22Rv1 (cell line): ENCODE measurements around the gene VTI1A.

Experiments used
- H3K27ac ChIP-seq: fragments of 450-650 bp; 2 replicates; pipeline ENCODE4 v1.5.1; 2017
- ZFX ChIP-seq: fragments of 450-650 bp; IDR thresholded peaks from 2 replicates; pipeline ENCODE4 v1.6.1; 2017; ENCODE audit warnings: antibody characterized with exemption, borderline replicate concordance
- TF ChIP-seq, protein P1 (sequence below): fragments of 450-650 bp; IDR thresholded peaks from 2 replicates; pipeline ENCODE4 v1.5.1; 2017; ENCODE audit warnings: mild to moderate bottlenecking

Gene VTI1A

DNA sequence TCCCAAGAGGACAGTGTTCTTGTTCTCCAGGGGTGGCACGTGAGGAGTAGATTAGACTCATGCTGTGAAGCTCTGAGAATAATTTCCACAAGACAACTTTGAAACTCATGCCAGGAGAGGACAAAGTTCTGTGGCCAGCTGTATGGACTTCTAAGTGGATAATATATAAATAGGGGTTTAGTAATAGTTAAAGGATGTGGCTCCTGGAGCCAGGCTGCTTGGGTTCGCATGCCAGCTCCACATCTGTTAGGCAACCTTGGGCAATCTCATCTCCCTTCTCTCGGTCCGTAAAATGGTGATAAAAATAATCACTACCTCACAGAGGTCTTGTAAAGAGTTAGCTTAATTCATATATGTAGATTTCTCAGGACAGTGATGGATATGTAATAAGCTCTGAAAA lies 37.3 kb upstream of the VTI1A start:
- TF ChIP-seq, protein P1, sequence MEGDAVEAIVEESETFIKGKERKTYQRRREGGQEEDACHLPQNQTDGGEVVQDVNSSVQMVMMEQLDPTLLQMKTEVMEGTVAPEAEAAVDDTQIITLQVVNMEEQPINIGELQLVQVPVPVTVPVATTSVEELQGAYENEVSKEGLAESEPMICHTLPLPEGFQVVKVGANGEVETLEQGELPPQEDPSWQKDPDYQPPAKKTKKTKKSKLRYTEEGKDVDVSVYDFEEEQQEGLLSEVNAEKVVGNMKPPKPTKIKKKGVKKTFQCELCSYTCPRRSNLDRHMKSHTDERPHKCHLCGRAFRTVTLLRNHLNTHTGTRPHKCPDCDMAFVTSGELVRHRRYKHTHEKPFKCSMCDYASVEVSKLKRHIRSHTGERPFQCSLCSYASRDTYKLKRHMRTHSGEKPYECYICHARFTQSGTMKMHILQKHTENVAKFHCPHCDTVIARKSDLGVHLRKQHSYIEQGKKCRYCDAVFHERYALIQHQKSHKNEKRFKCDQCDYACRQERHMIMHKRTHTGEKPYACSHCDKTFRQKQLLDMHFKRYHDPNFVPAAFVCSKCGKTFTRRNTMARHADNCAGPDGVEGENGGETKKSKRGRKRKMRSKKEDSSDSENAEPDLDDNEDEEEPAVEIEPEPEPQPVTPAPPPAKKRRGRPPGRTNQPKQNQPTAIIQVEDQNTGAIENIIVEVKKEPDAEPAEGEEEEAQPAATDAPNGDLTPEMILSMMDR = no peak
- TF ChIP-seq ZFX = no peak
- no peak overlapping the region for H3K27ac ChIP-seq

DNA sequence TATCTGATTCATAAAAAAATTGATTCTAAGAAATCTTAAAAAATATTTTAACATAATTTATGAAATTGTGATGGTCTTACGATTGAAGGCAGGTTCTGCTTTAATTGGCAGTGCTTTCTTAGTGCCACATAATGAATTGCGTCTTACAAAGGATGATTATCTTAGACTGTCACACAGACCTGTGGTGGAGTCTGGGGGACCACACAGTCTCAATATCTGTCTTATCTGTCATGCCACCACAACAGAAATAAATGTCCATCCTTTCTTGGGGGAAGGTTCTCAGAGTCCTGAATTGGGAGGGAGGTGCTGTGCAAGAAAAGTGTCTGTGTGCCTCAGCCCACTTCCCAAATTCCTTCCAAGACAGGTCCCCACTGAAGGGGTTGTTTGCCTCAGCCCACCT lies 34.3 kb upstream of the VTI1A start:
- no peak for TF ChIP-seq ZFX
- TF ChIP-seq, protein P1 = no peak
- no peak overlapping the region for H3K27ac ChIP-seq

DNA sequence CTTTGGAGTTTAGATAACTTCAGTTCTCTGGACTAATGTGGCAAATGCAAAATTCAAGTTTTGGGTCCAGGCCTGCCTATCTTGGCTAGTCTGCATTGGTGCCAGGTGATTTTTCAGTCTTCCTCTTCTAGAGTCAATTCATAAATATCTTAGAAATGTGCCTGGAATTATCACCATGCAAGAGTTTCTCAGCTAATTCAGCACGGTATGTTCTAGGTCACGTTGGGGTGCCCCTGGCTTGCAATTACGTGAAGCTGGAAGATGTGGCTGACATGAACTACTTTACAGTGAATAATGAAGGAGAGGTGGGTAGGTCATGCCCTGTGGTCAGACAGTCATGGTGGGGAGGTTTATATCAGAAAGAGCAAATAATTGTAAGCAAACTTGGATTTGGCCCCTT lies 25.3 kb upstream of the VTI1A start:
- H3K27ac ChIP-seq = no peak overlapping the region
- TF ChIP-seq, protein P1 = no peak
- TF ChIP-seq ZFX = no peak

DNA sequence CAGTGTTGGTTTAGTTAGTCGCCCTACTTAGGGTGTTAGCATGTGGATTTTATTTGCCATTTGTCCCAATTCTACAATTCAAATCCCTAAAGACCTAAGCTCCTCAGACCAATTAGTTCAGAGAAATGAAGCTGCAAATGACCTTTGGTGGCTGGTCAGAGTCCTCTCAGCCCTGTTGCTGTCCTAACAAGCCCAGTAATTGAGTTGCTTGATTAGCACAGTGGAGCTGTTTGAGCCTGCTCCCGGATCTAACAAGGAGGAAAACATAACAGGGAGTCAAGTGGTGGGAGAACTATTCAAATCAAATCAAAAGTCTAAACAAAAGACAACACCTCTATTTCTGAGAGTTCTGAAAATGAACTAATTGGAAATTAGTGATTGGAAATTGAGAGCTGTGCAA lies 22.4 kb upstream of the VTI1A start:
- H3K27ac ChIP-seq = no peak overlapping the region
- TF ChIP-seq ZFX = no peak
- TF ChIP-seq, protein P1 = no peak

DNA sequence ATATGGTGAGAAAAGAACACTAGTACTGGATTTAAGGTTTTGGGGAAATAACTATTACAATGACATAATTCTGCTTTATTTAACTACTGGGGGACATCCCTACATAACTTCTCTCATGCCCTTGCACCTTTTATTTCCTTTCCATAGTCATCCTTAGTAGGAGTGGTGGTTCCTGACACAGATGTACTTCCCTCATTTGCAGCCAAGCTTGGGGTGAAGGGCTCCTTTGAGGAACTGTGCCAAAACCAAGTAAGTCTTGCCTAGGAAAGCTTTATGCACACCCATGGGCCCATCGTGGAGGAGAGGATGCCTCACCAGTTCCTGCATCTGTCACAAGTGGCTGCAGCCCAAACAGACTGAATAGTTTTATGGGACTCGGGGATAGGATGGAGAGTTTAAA lies 20.9 kb upstream of the VTI1A start:
- H3K27ac ChIP-seq = no peak overlapping the region
- TF ChIP-seq, protein P1 = no peak
- no peak for TF ChIP-seq ZFX

DNA sequence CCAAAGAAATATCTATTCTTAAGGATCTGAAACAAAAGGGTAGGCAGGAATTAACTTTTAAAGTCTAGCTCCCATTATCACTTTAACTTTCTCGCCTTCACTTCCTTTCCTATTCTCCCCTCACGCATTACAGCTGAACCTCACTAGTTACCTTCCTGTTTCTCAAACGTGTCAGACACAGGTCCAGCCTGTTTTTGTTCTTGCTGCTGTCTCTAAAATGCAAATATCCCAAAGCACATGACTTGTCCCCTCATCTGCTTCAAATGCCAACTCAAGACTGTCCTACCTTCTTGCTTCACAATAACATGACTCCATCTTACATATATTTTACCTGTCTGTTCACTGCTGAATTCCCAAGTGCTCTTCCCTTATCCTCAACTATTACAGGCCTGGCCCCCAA lies 17.9 kb upstream of the VTI1A start:
- TF ChIP-seq, protein P1 = no peak
- no peak for TF ChIP-seq ZFX
- H3K27ac ChIP-seq = 0 out of 2 replicates have a peak overlapping the region, but pooled peaks have one; percentile 10

DNA sequence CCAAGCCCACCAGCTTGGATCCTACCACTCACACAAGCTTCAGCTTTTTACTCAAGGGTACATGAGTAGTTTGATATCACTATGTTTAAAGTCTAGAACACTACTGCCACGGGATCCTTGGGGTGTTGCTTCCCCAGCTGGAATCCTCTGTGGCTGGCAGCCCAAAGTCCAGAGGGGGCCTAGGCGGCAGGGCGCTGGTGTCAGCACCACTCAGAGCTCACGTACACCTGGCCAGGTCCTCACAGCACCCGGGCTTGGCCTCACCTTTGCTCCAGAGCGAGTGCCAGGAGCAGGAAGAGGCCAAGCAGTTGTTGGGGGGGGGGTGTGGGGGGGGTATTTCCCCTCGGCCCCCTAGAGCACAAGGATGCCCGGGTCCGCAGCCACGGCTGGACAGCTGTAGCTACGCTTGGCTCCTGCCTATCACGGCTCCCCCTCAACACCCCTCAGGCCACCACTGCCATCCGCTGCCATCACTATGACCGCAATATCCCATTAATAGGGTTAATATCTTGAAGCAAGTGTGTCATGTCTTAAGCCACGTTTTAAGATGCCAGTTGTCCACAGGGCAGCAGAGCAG lies 17.3 kb upstream of the VTI1A start:
- H3K27ac ChIP-seq = no peak overlapping the region
- no peak for TF ChIP-seq ZFX
- TF ChIP-seq, protein P1 = no peak
